HepG2 (cell line): Measurements from ENCODE around the gene SURF1. TPM values are rescaled to one million over a fixed set of nuclear protein-coding genes. Genes with fewer than 3 reads are reported as not detected.

Source experiments
- ATAC-seq: fragments of 200-7000 bp; cut with Tn5 transposase; 3 replicates; pipeline ENCODE4 v1.9.1; 2020; ENCODE audit warnings: mild to moderate bottlenecking, moderate library complexity
- BruUV-seq: library from RNA; stranded (reverse); fragments of 400-500 nt; replicated peaks from 2 replicates; lab custom pipeline; 2021; lab: Mats Ljungman, UMichigan
- CTCF ChIA-PET: fragments of 300-600 bp; formaldehyde crosslinking; extraction: SDS; loops from one replicate; lab custom pipeline; 2021; ENCODE audit warnings: low total read pairs, inconsistent platforms, low intra/inter-chr PET ratio; lab: Yijun Ruan, JAX
- POLR2A ChIA-PET: fragments of 350-600 bp; sonication (Branson Sonifier 250); formaldehyde crosslinking; loops from one replicate; lab custom pipeline; 2020; ENCODE audit warnings: antibody characterized with exemption, inconsistent platforms; lab: Yijun Ruan, JAX
- DNase-seq: peaks from one replicate; pipeline ENCODE4 v3.0.0-alpha.2; 2015; ENCODE audit warnings: low spot score
- FAIRE-seq: peaks from 3 replicates; lab custom pipeline; 2011; peaks lifted over from hg19 to GRCh38; lab: Jason Lieb, UNC
- H2AFZ ChIP-seq: one replicate; pipeline ENCODE4 v1.6.1; 2011; ENCODE audit warnings: low read length, inconsistent platforms
- H3K27ac ChIP-seq: fragments of 300-600 bp; 3 replicates; pipeline ENCODE4 v1.8.0; 2011; ENCODE audit warnings: mixed run types, mild to moderate bottlenecking, mixed read lengths, low read length, inconsistent platforms; ENCODE audit not compliant: insufficient read depth; ENCODE audit errors: extremely low read length
- H3K27me3 ChIP-seq, 2 experiments: fragments of 200-600 bp in 1 of 2; 2 replicates in 1 of 2; 3 replicates in 1 of 2; pipeline versions ENCODE4 v1.6.0 to v1.8.0; 2011; ENCODE audit warnings: low read length in 2 of 2, mild to moderate bottlenecking in 2 of 2, moderate library complexity in 2 of 2, inconsistent platforms in 1 of 2; ENCODE audit not compliant: insufficient read depth in 2 of 2, control insufficient read depth in 1 of 2
- H3K36me3 ChIP-seq, 2 experiments: fragments of 200-600 bp in 1 of 2; replicated peaks in 1 of 2; 2 replicates in 1 of 2; 3 replicates in 1 of 2; pipeline versions ENCODE4 v1.5.1 to v1.8.0; 2011; ENCODE audit warnings: low read length in 2 of 2, inconsistent platforms in 1 of 2; ENCODE audit not compliant: insufficient read depth in 2 of 2, control insufficient read depth in 1 of 2
- H3K4me1 ChIP-seq: 2 replicates; pipeline ENCODE4 v1.5.1; 2012; ENCODE audit warnings: low read length, inconsistent platforms; ENCODE audit not compliant: insufficient read depth
- H3K4me2 ChIP-seq: 2 replicates; pipeline ENCODE4 v1.6.0; 2011; ENCODE audit warnings: low read depth, low read length, inconsistent platforms
- H3K4me3 ChIP-seq, 3 experiments: fragments of 200-600 bp in 1 of 3; sonication (generic), shearing (Covaris generic) in 1 of 3; replicated peaks in 1 of 3; 2 replicates each; pipeline ENCODE4 v1.5.1; 2011 to 2016; ENCODE audit warnings: low read length in 3 of 3, inconsistent platforms in 2 of 3, low read depth in 2 of 3, mild to moderate bottlenecking in 2 of 3, control low read depth in 1 of 3, mixed read lengths in 1 of 3; ENCODE audit not compliant: insufficient read depth in 1 of 3
- H3K79me2 ChIP-seq: one replicate; pipeline ENCODE4 v1.6.1; 2011; ENCODE audit warnings: low read length, inconsistent platforms; ENCODE audit not compliant: insufficient read depth
- H3K9ac ChIP-seq: 2 replicates; pipeline ENCODE4 v1.6.0; 2011; ENCODE audit warnings: mild to moderate bottlenecking, low read depth, low read length, inconsistent platforms; ENCODE audit not compliant: insufficient read depth
- H3K9me3 ChIP-seq: 2 replicates; pipeline ENCODE4 v1.5.1; 2012; ENCODE audit warnings: mild to moderate bottlenecking, low read length
- H4K20me1 ChIP-seq: 2 replicates; pipeline ENCODE4 v1.6.0; 2011; ENCODE audit warnings: inconsistent platforms, mild to moderate bottlenecking, low read length, moderate library complexity; ENCODE audit not compliant: insufficient read depth
- FOXK2 ChIP-seq: fragments of 450-650 bp; IDR thresholded peaks from 2 replicates; pipeline ENCODE4 v1.6.1; 2016
- GATAD1 ChIP-seq: IDR thresholded peaks from 2 replicates; pipeline ENCODE4 v1.6.1; 2016; ENCODE audit warnings: missing genetic modification reagents, missing compliant biosample characterization
- JUND ChIP-seq: sonication (generic); formaldehyde crosslinking; IDR thresholded peaks from 2 replicates; pipeline ENCODE4 v1.8.0; 2022; ENCODE audit warnings: mild to moderate bottlenecking, missing genetic modification reagents
- NRL ChIP-seq: sonication (generic); formaldehyde crosslinking; IDR thresholded peaks from 2 replicates; pipeline ENCODE4 v1.5.0; 2020; ENCODE audit warnings: missing genetic modification reagents, mild to moderate bottlenecking, moderate library complexity, borderline replicate concordance
- SNAI1 ChIP-seq: sonication (generic); formaldehyde crosslinking; IDR thresholded peaks from 2 replicates; pipeline ENCODE4 v1.5.0; 2020; ENCODE audit warnings: mild to moderate bottlenecking, missing genetic modification reagents, borderline replicate concordance
- TEAD3 ChIP-seq: optimal IDR thresholded peaks from 2 replicates; pipeline ENCODE3; 2016; ENCODE audit warnings: borderline replicate concordance
- ZBTB38 ChIP-seq: sonication (generic); formaldehyde crosslinking; IDR thresholded peaks from 2 replicates; pipeline ENCODE4 v1.5.1; 2020; ENCODE audit warnings: mild to moderate bottlenecking, missing genetic modification reagents
- ZFP62 ChIP-seq: sonication (generic); formaldehyde crosslinking; IDR thresholded peaks from 2 replicates; pipeline ENCODE4 v1.4.0; 2020; ENCODE audit warnings: missing genetic modification reagents
- ZKSCAN8 ChIP-seq: IDR thresholded peaks from 2 replicates; pipeline ENCODE4 v1.6.1; 2016; ENCODE audit warnings: borderline replicate concordance, missing genetic modification reagents, missing compliant biosample characterization
- ZNF513 ChIP-seq: sonication (generic); formaldehyde crosslinking; conservative IDR thresholded peaks from 2 replicates; pipeline ENCODE4 v1.5.0; 2020; ENCODE audit warnings: missing genetic modification reagents
- ZNF616 ChIP-seq: sonication (generic); formaldehyde crosslinking; IDR thresholded peaks from 2 replicates; pipeline ENCODE4 v1.5.0; 2020; ENCODE audit warnings: low read depth, mild to moderate bottlenecking, missing genetic modification reagents
- ZNF652 ChIP-seq: IDR thresholded peaks from 2 replicates; pipeline ENCODE4 v1.6.1; 2016; ENCODE audit warnings: low read depth, borderline replicate concordance
- ZNF724P ChIP-seq: sonication (generic); formaldehyde crosslinking; IDR thresholded peaks from 2 replicates; pipeline ENCODE4 v1.8.0; 2022; ENCODE audit warnings: missing genetic modification reagents, borderline replicate concordance
- ZNF776 ChIP-seq: sonication (generic); formaldehyde crosslinking; IDR thresholded peaks from 2 replicates; pipeline ENCODE4 v1.4.0; 2020; ENCODE audit warnings: mild to moderate bottlenecking, missing genetic modification reagents
- ZNF790 ChIP-seq: sonication (generic); formaldehyde crosslinking; IDR thresholded peaks from 2 replicates; pipeline ENCODE4 v1.8.0; 2022; ENCODE audit warnings: missing genetic modification reagents, mild to moderate bottlenecking, borderline replicate concordance
- ZZZ3 ChIP-seq: sonication (generic); formaldehyde crosslinking; IDR thresholded peaks from 2 replicates; pipeline ENCODE4 v1.4.0; 2020; ENCODE audit warnings: missing genetic modification reagents, mild to moderate bottlenecking, borderline replicate concordance
- WGBS: methylation state at CpG from one replicate; pipeline ENCODE4 v1.1.6; 2017; ENCODE audit warnings: low lambda C conversion rate; 5-methylcytosine and 5-hydroxymethylcytosine counted together
- in situ Hi-C: cut with HindIII; loops from 2 replicates; pipeline ENCODE4 v1.10.0; 2017; ENCODE audit warnings: low pct_unique_long_range_greater_than_20kb; ENCODE audit not compliant: extremely low pct_ligation_motif_present
- intact Hi-C: fragments of 100-400 bp; cut with micrococcal nuclease; formaldehyde crosslinking; loops from one replicate; pipeline ENCODE4 v1.10.0; 2022; ENCODE audit not compliant: unreplicated experiment
- polyA plus RNA-seq, 8 experiments: library from polyadenylated mRNA; depleted of rRNA in 3 of 8; stranded (reverse) in 7 of 8; unstranded in 1 of 8; fragments of >200 nt; fragmentation: Illumina TruSeq in 4 of 8; extraction: Trizol in 4 of 8; gene quantifications; 2 replicates each; pipeline versions ENCODE4 v1.2.1 to v1.2.3, GENCODE V29; 2011 to 2016; ENCODE audit warnings: low read depth in 4 of 8, missing spikeins in 1 of 8, mixed read lengths in 1 of 8; ENCODE audit not compliant: insufficient read depth in 1 of 8
- total RNA-seq, 5 experiments: library from RNA; depleted of rRNA; stranded (reverse); fragments of >200 nt; fragmentation: Illumina TruSeq; extraction: Trizol; gene quantifications; 2 replicates each; pipeline ENCODE4 v1.2.3, GENCODE V29; 2016; ENCODE audit warnings: low read depth in 1 of 5

Gene SURF1
- total and polyA plus RNA-seq, 2 of the 13 experiments (the other 11 are each of a cell fraction or from before 2014, with no cell fraction given), result 17.8 to 40.7 TPM

GRCh38 chr9:133345596-133345995 lies 10.7 kb downstream of the SURF1 start:
- Histone ChIP-seq H3K4me3 (no peak overlapping the region), H3K9ac (no peak overlapping the region), H3K79me2 (peaks cover 34% of the 10 kb centered on the region), H3K4me1 (peaks cover 29% of the 10 kb centered on the region), H3K36me3 (peaks cover 13 to 64% of the 10 kb centered on the region in 2 experiments), H3K27me3 (no peaks in the 10 kb centered on the region; a peak in 1 of 5 replicates), H3K9me3 (no peaks in the 10 kb centered on the region), H3K4me2 (no peak overlapping the region; the same call in 1 of the 2 replicates), H2AFZ (no peak overlapping the region), H4K20me1 (peaks cover 7% of the 10 kb centered on the region), H3K27ac (no peak overlapping the region)
- intact Hi-C loops, result no loop called here
- ChIA-PET CTCF (no interaction called here), POLR2A (no interaction called here)
- no TSS peak for BruUV-seq
- FAIRE-seq (no peak), ATAC-seq (no peak), DNase-seq (no peak)
- in situ Hi-C loops, result no loop called here
- WGBS, result 94% methylated on average over 6 of the region's 6 CpGs
- TF ChIP-seq ZNF724P, result no peak
- no peak for TF ChIP-seq FOXK2
- no peak for TF ChIP-seq JUND (CRISPR knock-in tag)
- no peak for TF ChIP-seq NRL (CRISPR knock-in tag)
- no peak for TF ChIP-seq ZZZ3
- no peak for TF ChIP-seq GATAD1 (CRISPR knock-in tag)
- no peak for TF ChIP-seq ZKSCAN8 (CRISPR knock-in tag)
- no peak for TF ChIP-seq ZNF776
- TF ChIP-seq ZNF513 (CRISPR knock-in tag), result no peak
- no peak for TF ChIP-seq ZNF652
- no peak for TF ChIP-seq ZFP62
- TF ChIP-seq ZNF616 (CRISPR knock-in tag), result no peak
- no peak for TF ChIP-seq ZBTB38 (CRISPR knock-in tag)
- TF ChIP-seq SNAI1 (CRISPR knock-in tag), result no peak
- TF ChIP-seq ZNF790 (CRISPR knock-in tag), result no peak
- no peak for TF ChIP-seq TEAD3 (CRISPR knock-in tag)
